Measurements from ENCODE around the gene MIF. TPM values are rescaled to one million over a fixed set of nuclear protein-coding genes. Genes with fewer than 3 reads are reported as not detected.
"Not testable (repeated sequence)": the region's sequence is repeated elsewhere in the genome, so short reads cannot be mapped to it uniquely, and the experiment has no call there.

Gene MIF
- total RNA-seq, 1 experiment from 2014 or later: 270 TPM

DNA sequence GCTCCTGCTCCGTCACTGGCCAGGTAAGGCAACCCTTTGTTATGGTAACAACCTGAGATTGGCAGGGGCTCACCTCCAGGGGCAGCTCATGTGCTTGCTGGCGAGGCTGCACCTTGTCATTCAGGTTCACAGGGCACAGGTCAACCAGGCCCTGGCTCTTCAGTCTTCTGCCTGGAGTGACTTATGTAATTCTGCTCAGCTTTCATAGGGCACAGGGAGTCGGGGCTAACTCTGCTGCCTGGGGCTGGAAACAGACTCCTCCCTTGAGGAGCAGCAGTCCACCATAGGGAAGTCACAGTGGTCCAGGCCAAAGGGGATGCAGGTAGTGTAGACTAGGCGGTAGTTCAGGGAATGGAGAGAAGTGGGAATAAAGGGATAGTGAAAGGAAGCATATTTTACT is 1.5 kb upstream of the MIF start:
- Histone ChIP-seq H3K27ac (no peak overlapping the region), H3K4me1 (peaks cover 6% of the 10 kb centered on the region; the same call in 1 of the 2 replicates), H3K9me3 (replicated peaks) (peaks cover 10% of the 10 kb centered on the region; the same call in 1 of the 2 replicates), H3K27me3 (no peaks in the 10 kb centered on the region), H3K4me3 (no peak overlapping the region), H3K36me3 (peaks cover 19% of the 10 kb centered on the region)
- DNase-seq: no peak

- peaks cover 19% of the 10 kb centered on the region for H3K36me3 ChIP-seq
- peaks cover 6% of the 10 kb centered on the region; the same call in 1 of the 2 replicates for H3K4me1 ChIP-seq
- H3K27me3 ChIP-seq: no peaks in the 10 kb centered on the region
- no peak for DNase-seq
- peak overlapping the region; percentile 69 for H3K4me3 ChIP-seq
- no peak overlapping the region; the same call in 1 of the 2 replicates for H3K27ac ChIP-seq
- H3K9me3 ChIP-seq (replicated peaks): peaks cover 10% of the 10 kb centered on the region; the same call in 1 of the 2 replicates
Measured at GRCh38 chr22:23893121-23893944, 850 bp upstream of the MIF start.

DNA sequence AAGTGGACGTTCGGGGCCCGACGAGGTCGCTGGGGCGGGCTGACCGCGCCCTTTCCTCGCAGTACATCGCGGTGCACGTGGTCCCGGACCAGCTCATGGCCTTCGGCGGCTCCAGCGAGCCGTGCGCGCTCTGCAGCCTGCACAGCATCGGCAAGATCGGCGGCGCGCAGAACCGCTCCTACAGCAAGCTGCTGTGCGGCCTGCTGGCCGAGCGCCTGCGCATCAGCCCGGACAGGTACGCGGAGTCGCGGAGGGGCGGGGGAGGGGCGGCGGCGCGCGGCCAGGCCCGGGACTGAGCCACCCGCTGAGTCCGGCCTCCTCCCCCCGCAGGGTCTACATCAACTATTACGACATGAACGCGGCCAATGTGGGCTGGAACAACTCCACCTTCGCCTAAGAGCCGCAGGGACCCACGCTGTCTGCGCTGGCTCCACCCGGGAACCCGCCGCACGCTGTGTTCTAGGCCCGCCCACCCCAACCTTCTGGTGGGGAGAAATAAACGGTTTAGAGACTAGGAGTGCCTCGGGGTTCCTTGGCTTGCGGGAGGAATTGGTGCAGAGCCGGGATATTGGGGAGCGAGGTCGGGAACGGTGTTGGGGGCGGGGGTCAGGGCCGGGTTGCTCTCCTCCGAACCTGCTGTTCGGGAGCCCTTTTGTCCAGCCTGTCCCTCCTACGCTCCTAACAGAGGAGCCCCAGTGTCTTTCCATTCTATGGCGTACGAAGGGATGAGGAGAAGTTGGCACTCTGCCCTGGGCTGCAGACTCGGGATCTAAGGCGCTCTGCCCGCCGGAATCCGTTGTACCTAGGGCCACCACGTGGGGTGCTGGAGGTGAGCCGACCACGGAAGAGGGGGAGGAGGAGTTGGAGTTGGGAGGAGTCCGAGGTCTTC is 771 bp downstream of the MIF start:
- Histone ChIP-seq H3K4me3 (peak overlapping the region; percentile 69), H3K36me3 (peaks cover 19% of the 10 kb centered on the region), H3K27me3 (no peaks in the 10 kb centered on the region), H3K4me1 (0 out of 2 replicates have a peak, but pooled peaks cover 3% of the 10 kb centered on the region), H3K27ac (peak overlapping the region; percentile 59), H3K9me3 (replicated peaks) (peaks cover 10% of the 10 kb centered on the region; the same call in 1 of the 2 replicates)
- peak; percentile 46 to 55 for DNase-seq

DNA sequence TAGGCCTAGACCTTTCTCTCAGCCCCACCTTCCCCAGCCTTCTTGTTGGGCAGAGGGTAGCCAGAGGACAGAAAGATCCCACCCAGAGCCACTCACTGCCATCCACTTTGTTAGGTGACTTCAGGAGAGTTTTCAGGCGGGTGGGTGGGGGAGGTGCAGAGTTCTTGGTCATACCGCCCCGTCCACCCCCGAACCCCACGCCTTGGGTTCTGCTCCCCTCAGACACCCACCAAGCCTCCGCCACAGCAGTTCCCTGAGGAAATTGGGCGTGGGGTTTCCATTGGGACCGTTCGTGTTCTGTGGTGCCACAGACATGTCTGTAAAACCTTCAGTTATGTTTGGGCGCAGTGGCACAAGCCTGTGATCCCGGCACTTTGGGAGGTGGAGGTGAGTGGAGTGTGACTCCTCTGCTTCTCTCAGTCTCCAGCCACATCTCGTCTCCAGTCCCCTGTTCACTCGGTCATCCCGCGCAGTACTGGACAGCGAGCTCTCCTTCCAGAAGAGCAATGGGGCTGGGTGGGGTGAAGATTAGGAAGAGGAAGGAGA is 1.5 kb downstream of the MIF start:
- no peak for DNase-seq
- H3K4me3 ChIP-seq: peak overlapping the region; percentile 69
- H3K9me3 ChIP-seq (replicated peaks): peaks cover 10% of the 10 kb centered on the region; the same call in 1 of the 2 replicates
- peaks cover 19% of the 10 kb centered on the region for H3K36me3 ChIP-seq
- 0 out of 2 replicates have a peak, but pooled peaks cover 3% of the 10 kb centered on the region for H3K4me1 ChIP-seq
- no peaks in the 10 kb centered on the region for H3K27me3 ChIP-seq
- no peak overlapping the region for H3K27ac ChIP-seq

GRCh38 chr22:23896166-23896522 is 2.0 kb downstream of the MIF start:
- Histone ChIP-seq H3K4me3 (no peak overlapping the region), H3K4me1 (0 out of 2 replicates have a peak, but pooled peaks cover 3% of the 10 kb centered on the region), H3K27ac (no peak overlapping the region), H3K27me3 (no peaks in the 10 kb centered on the region), H3K9me3 (replicated peaks) (peaks cover 10% of the 10 kb centered on the region; the same call in 1 of the 2 replicates), H3K36me3 (peaks cover 19% of the 10 kb centered on the region)
- no peak for DNase-seq

DNA sequence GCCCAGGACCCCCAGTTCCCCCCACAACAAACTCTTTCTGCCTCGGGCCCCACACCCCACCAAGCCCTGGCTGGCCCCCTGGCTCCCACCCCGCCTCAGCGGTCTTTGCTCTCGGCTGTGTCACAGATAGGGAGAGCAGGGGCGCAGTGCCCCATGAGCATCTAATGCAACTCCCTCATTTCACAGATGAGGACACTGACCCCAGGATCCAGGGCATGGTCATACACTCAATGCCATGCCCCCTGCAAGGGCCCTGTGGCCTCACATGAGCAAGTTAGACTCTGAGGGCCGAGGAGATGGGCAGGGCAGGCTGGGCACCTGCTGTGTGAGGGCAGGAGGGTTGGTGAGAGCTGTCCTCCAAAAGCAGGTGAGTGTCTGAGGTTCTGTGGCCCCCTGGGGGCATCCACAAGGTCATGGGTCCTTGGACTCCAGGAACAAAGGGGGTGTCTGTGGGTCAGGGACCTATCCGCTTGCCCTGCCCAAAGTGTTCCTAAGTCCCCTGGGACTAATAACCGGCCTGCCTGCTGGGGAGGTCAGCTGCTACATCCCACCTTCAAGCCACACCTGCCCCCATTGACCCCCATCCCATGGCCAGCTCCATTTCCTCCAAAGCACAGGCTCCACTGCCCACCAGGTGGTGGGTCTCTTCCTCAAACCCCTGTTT is 2.5 kb downstream of the MIF start:
- H3K4me3 ChIP-seq: no peak overlapping the region
- H3K36me3 ChIP-seq: peaks cover 19% of the 10 kb centered on the region
- no peak overlapping the region for H3K27ac ChIP-seq
- H3K27me3 ChIP-seq: no peaks in the 10 kb centered on the region
- 0 out of 2 replicates have a peak, but pooled peaks cover 3% of the 10 kb centered on the region for H3K4me1 ChIP-seq
- peaks cover 8% of the 10 kb centered on the region; the same call in 1 of the 2 replicates for H3K9me3 ChIP-seq (replicated peaks)
- no peak for DNase-seq

- Histone ChIP-seq H3K4me3 (no peak overlapping the region), H3K27ac (no peak overlapping the region), H3K36me3 (peaks cover 19% of the 10 kb centered on the region), H3K9me3 (replicated peaks) (peaks cover 3% of the 10 kb centered on the region; the same call in 1 of the 2 replicates), H3K4me1 (0 out of 2 replicates have a peak, but pooled peaks cover 3% of the 10 kb centered on the region), H3K27me3 (no peaks in the 10 kb centered on the region)
- DNase-seq: no peak
Measured at GRCh38 chr22:23897320-23897719, 3.1 kb downstream of the MIF start.

- no peak overlapping the region for H3K27ac ChIP-seq
- no peak overlapping the region for H3K4me3 ChIP-seq
- H3K27me3 ChIP-seq: no peaks in the 10 kb centered on the region
- H3K9me3 ChIP-seq (replicated peaks): no peaks in the 10 kb centered on the region
- peaks cover 19% of the 10 kb centered on the region for H3K36me3 ChIP-seq
- peaks cover 8% of the 10 kb centered on the region; the same call in 1 of the 2 replicates for H3K4me1 ChIP-seq
- no peak for DNase-seq
Measured at GRCh38 chr22:23898006-23898974, 4.1 kb downstream of the MIF start.

GRCh38 chr22:23899042-23899745 is 5.0 kb downstream of the MIF start:
- H3K4me3 ChIP-seq: no peak overlapping the region
- no peaks in the 10 kb centered on the region for H3K9me3 ChIP-seq (replicated peaks)
- no peaks in the 10 kb centered on the region for H3K27me3 ChIP-seq
- peaks cover 12% of the 10 kb centered on the region; the same call in 1 of the 2 replicates for H3K4me1 ChIP-seq
- no peak for DNase-seq
- H3K27ac ChIP-seq: no peak overlapping the region
- peaks cover 19% of the 10 kb centered on the region for H3K36me3 ChIP-seq

DNA sequence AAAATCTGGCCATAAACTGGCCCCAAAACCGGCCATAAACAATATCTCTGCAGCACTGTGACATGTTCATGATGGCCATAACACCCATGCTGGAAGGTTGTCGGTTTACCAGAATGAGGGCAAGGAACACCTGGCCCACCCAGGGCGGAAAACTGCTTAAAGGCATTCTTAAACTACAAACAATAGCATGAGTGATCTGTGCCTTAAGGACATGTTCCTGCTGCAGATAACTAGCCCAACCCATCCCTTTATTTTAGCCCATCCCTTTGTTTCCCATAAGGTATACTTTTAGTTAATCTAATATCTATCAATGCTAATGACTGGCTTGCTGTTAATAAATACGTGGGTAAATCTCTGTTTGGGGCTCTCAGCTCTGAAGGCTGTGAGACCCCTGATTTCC is 6.0 kb downstream of the MIF start:
- H3K27ac ChIP-seq; H3K27me3 ChIP-seq; DNase-seq; H3K9me3 ChIP-seq (replicated peaks); H3K4me3 ChIP-seq: not testable (repeated sequence)
- H3K4me1 ChIP-seq: peaks cover 22% of the 10 kb centered on the region
- H3K36me3 ChIP-seq: peaks cover 18% of the 10 kb centered on the region

DNA sequence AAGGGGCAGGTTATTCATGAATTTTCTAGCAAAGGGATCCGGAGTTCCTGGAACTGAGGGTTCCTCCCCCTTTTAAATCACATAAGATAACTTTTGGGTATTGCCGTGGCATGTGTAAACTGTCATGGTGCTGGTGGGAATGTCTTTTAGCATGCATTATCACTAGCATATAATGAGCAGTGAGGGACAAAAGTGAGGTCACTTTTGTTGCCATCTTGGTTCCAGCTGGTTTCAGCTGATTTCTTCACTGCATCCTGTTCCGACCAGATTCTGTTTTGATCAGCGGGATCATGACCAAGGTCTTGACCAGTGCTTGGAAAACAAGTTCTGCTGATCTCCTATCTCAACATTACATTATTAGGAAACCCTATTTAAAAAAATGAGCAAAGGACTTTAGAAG is 7.4 kb downstream of the MIF start:
- Histone ChIP-seq H3K4me3 (no peak overlapping the region), H3K4me1 (peaks cover 25% of the 10 kb centered on the region), H3K9me3 (replicated peaks) (no peaks in the 10 kb centered on the region), H3K27ac (no peak overlapping the region), H3K27me3 (no peaks in the 10 kb centered on the region), H3K36me3 (peaks cover 5% of the 10 kb centered on the region; the same call in 1 of the 2 replicates)
- no peak for DNase-seq

- Histone ChIP-seq H3K27me3 (no peaks in the 10 kb centered on the region), H3K9me3 (replicated peaks) (no peaks in the 10 kb centered on the region), H3K4me1 (peaks cover 42% of the 10 kb centered on the region), H3K27ac (no peak overlapping the region), H3K36me3 (no peaks in the 10 kb centered on the region), H3K4me3 (no peak overlapping the region)
- peak; percentile 31 to 44 for DNase-seq
Measured at GRCh38 chr22:23903328-23903971, 9.3 kb downstream of the MIF start.
